GM12864 (cell line): ENCODE data around the gene TRIM65.
A peak's percentile ranks its signal among the peaks of the same experiment; 100 is the strongest.
"Not testable (repeated sequence)": the region's sequence is repeated elsewhere in the genome, so short reads cannot be mapped to it uniquely, and the experiment has no call there.

Experiments
- DNase-seq: peaks from one replicate; pipeline ENCODE4 v3.0.0-alpha.2; 2011; ENCODE audit warnings: low read depth
- H3K4me3 ChIP-seq: 2 replicates; pipeline ENCODE4 v1.5.1; 2011; ENCODE audit warnings: mild to moderate bottlenecking, low read depth, low read length, control low read depth
- CTCF ChIP-seq: IDR thresholded peaks from 2 replicates; pipeline ENCODE4 v1.5.1; 2011; ENCODE audit warnings: low read depth, mild to moderate bottlenecking, moderate library complexity, low read length, control low read depth, inconsistent platforms; ENCODE audit errors: missing control alignments

The TRIM65 gene

GRCh38 chr17:75864448-75864871 is 32.3 kb downstream of the TRIM65 start:
- H3K4me3 ChIP-seq = no peak overlapping the region
- peak; percentile 82 for DNase-seq
- no peak for TF ChIP-seq CTCF

- H3K4me3 ChIP-seq = no peak overlapping the region
- DNase-seq = no peak
- TF ChIP-seq CTCF = no peak
Observed at GRCh38 chr17:75861927-75862317, 34.8 kb downstream of the TRIM65 start.

- DNase-seq, H3K4me3 ChIP-seq: not testable (repeated sequence)
Observed at GRCh38 chr17:75859358-75859757, 37.4 kb downstream of the TRIM65 start.

GRCh38 chr17:75856062-75856756 is 40.5 kb downstream of the TRIM65 start:
- peak overlapping the region; percentile 75 for H3K4me3 ChIP-seq
- no peak for TF ChIP-seq CTCF
- no peak for DNase-seq

- peak; percentile 100 for DNase-seq
- peak within 1 kb of the TSS; percentile 75 for H3K4me3 ChIP-seq
- peak; percentile 36 for TF ChIP-seq CTCF
Observed at GRCh38 chr17:75855310-75856061, 41.3 kb downstream of the TRIM65 start, which contains the start of gene WBP2. TSS of gene WBP2 (minus strand) at chr17:75855335. CDS start at chr17:75855297, 38 bp downstream.

GRCh38 chr17:75854881-75855309 is 41.9 kb downstream of the TRIM65 start:
- DNase-seq = no peak
- peak overlapping the region; percentile 58 for H3K4me3 ChIP-seq
- peak; percentile 16 for TF ChIP-seq CTCF

GRCh38 chr17:75854101-75854748 is 42.5 kb downstream of the TRIM65 start:
- no peak for DNase-seq
- TF ChIP-seq CTCF = no peak
- peak overlapping the region; percentile 58 for H3K4me3 ChIP-seq
